HG03095 (cell line): ENCODE data around the gene MINDY3.
"Not testable (repeated sequence)": the region's sequence is repeated elsewhere in the genome, so short reads cannot be mapped to it uniquely, and the experiment has no call there.

Experiments used
- ATAC-seq: cut with Tn5 transposase; IDR thresholded peaks from one replicate; pipeline ENCODE4 v1.9.1; 2021; ENCODE audit warnings: moderate library complexity; ENCODE audit not compliant: unreplicated experiment

The MINDY3 gene

DNA sequence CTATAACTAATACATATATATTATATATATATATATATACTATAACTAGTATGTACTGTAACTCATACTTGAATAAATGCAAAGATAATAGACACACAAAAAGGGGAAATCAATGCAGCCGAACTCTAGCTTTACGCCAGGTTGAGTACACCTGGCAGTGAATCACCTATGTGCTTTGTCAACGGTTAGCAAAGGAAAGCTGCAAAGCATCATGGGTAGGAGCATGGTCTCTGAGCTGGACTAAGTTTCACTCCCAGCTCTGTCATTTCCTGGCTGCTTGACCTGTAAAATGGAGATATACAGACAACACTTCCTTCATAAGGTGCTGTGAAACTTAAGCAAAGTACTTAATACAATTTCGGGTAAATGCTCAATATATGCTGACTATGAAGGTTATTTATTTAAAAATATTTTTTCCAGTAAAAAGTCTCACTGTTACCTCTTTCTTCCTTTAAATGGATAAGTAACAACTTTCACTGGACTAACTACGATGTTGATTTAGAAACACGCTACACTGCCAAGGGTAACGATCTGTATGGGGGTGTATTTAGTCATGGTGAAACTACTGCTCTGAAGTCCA lies 78.8 kb downstream of the MINDY3 start:
- ATAC-seq = no peak

DNA sequence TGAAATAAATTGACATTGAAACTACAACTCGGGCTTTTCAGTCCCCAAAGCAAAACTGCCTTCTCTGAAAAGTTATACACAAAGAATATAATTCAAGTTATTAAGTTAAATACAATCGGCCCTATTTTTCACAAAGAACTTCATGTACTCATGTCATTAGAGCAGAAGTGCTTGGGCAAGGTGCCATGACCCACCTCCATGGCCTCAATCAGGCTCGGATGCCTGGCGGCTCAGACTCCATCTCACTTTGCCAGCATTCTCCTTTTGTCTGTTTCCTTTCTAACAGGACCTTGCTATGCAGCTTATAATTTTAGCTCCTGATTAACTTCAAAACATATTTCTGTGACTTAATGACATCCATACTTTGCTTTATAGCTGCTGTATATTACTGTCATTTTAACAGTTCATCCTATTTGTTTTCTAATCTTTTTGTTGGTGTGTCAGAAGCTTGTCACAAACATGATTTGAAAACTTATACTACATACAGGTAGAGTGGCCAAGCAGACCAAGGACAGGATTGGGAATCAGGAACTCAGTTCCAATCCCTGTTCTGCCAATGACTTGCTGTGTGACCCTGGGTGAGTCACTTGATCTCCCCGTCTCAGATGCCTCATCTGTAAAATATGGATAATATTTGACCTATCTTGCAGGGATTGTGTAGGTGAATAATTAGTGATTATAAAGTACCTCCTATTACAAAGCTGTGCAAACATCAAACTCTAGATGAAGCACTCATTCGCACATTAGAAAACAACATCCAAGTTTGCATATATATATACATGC lies 79.8 kb downstream of the MINDY3 start:
- no peak for ATAC-seq

DNA sequence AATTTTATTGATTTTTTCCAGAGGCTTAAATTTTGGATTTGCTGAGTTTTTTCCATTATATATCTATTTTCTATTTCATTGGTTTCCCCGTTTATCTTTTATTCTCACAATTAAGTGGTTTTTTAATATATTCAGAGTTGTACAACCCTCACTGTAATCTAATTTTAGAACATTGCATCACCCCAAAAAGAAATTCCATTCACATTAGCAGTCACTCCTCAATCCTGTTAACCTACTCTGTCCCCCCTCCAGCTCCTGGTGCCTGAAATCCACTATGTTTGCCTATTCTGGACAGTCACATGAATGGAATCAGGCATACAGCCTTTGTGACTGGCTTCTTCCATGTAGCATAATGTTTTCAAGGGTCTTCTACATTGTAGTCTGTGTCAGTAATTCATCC lies 84.8 kb downstream of the MINDY3 start:
- ATAC-seq = no peak

DNA sequence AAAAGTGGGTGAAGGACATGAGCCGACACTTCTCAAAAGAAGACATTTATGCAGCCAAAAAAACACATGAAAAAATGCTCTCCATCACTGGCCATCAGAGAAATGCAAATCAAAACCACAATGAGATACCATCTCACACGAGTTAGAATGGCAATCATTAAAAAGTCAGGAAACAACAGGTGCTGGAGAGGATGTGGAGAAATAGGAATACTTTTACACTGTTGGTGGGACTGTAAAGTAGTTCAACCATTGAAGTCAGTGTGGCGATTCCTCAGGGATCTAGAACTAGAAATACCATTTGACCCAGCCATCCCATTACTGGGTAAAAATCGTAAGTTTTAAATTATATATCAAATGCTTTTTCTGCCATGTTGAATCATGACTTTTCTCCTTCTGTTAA lies 85.8 kb downstream of the MINDY3 start:
- ATAC-seq = not testable (repeated sequence)

- no peak for ATAC-seq
Observed at GRCh38 chr10:15764892-15765454, 95.3 kb downstream of the MINDY3 start.

- ATAC-seq = no peak
Observed at GRCh38 chr10:15763006-15763405, 97.3 kb downstream of the MINDY3 start.

DNA sequence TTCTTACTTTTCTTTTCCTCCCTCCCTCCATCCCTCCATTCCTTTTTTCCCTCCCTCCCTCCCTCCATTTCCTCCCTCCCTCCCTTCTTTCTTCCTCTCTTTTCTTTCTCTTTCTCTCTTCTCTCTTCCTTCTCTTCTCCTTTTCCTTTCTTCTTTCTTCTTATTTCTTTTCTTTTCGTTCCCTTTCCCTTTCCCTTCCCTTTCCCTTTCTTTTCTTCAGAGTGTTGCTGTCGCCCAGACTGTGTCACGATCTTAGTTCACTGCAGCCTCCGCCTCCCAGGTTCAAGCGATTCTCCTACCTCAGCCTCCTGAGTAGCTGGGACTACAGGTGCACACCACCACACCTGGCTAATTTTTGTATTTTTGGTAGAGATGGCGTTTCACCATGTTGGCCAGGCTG lies 98.1 kb downstream of the MINDY3 start:
- not testable (repeated sequence) for ATAC-seq

DNA sequence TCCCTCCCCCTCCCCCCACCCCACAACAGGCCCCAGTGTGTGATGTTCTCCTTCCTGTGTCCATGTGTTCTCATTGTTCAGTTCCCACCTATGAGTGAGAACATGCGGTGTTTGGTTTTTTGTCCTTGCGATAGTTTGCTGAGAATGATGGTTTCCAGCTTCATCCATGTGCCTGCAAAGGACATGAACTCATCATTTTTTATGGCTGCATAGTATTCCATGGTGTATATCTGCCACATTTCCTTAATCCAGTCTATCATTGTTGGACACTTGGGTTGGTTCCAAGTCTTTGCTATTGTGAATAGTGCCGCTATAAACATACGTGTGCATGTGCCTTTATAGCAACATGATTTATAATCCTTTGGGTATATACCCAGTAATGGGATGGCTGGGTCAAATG lies 99.1 kb downstream of the MINDY3 start:
- not testable (repeated sequence) for ATAC-seq

GRCh38 chr10:15760681-15761080 lies 99.6 kb downstream of the MINDY3 start:
- ATAC-seq = no peak

DNA sequence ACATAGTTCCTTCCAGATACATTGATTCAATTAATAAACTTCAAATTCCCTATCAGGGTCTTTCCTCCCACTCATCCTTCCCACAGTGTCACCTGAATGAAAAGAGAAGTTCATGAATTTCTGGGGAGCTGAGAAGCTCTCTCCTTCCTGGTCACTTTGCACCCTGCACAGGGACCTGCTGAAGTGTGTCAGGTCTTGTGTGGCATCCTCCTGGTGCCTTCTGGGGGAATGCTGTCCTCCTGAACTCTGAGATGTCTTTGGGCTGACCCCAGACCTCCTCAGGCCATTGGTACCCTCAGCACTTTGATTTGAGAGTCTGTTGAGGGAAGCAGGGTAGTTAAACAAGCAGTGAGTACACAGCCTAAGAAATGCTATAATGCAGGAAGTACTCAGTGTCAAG lies 101.0 kb downstream of the MINDY3 start:
- ATAC-seq = no peak

- ATAC-seq = no peak
Observed at GRCh38 chr10:15758618-15759017, 101.7 kb downstream of the MINDY3 start.

DNA sequence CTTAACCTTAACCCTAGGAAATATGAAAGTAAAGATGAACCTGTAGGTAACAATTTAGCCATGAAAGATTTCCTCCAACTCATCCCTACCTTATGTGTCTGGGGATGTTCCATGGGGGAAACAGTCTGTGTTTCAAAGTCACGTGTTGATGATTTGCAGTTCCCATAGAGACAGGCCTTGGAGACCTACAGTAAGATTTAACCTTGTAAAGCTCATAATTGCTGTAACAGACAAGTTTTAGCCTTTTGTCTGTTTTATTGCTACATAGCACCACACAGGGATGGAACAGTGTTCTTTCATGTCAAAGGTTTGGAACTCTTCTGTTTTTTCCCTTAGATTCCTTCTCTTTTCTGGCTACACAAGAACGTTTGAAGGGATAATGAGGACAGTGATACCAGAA lies 105.4 kb downstream of the MINDY3 start:
- no peak for ATAC-seq

GRCh38 chr10:15751046-15751445 lies 109.3 kb downstream of the MINDY3 start:
- no peak for ATAC-seq

- ATAC-seq = no peak
Observed at GRCh38 chr10:15748126-15748525, 112.2 kb downstream of the MINDY3 start.

DNA sequence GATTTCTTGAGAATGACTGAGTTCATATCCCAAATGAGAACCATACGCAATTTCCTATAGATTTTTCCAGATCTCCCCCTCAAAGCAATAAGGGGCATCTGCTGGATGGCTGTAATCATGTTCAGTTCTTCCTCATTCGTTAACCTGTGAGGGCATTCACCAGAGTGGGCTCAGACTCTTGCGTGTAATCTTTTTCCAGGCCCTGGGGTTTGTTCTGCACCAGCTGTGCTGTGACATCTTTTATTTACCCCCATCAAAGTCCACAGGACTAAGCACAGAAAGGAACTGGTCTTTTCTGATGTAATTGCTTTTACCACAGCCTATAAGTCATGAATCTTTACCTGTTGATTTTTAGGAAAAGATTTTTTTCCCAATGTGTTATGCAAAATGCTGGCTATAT lies 112.7 kb downstream of the MINDY3 start:
- ATAC-seq = no peak

DNA sequence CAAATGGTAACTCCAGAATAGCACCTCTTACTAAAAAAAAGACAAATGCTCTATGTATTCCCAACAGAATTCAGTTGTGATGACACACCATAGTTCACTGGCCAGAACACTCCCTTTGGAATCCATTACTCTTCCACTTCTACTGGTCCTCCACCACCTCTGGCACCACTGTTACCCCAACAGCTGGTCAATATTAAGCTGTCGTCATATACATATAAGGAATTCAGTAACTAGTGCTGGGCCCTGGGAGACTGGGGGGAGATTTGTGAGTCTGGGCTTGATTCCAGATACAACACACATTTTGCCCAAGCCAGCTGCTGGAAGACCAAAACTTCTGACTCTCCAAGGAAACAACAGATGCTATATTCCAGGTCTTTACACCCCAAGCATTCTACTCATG lies 114.6 kb downstream of the MINDY3 start:
- ATAC-seq = no peak

- peak; percentile 73 for ATAC-seq
Observed at GRCh38 chr10:15744217-15744865, 116.0 kb downstream of the MINDY3 start.

GRCh38 chr10:15743443-15743842 lies 116.9 kb downstream of the MINDY3 start:
- no peak for ATAC-seq

DNA sequence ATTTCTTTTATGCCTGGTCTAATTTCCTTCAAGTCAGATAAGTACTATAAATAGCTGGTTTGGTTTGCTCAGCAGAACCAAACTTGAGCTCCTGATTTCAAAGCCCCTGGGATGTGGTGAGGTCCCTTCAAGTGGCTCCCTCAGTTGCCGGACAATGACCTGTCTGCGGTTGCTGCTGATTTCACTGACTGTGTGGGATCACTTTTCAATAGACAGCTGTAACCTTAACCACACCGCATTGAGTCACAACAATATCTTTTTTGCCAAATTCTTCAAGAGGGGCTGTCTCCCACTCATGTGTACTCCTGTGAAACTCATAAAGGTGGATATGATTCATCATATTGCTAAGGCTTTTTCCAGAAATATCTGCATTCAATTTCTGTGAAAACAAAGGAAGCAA lies 117.5 kb downstream of the MINDY3 start:
- no peak for ATAC-seq

DNA sequence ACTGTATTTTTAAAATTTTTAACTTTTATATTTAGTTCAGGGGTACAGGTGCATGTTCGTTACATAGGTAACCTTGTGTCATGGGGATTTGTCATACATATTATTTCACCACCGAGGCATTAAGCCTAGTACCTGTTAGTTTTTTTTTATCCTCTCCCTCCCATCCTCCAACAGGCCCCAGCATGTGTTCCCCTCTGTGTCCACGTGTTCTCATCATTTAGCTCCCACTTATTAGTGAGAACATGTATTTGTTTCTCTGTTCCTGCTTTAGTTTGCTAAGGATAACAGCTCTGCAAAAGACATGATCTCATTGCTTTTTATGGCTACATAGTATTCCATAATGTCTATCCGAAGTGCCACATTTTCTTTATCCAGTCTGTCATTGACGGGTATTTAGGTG lies 118.2 kb downstream of the MINDY3 start:
- ATAC-seq = no peak

DNA sequence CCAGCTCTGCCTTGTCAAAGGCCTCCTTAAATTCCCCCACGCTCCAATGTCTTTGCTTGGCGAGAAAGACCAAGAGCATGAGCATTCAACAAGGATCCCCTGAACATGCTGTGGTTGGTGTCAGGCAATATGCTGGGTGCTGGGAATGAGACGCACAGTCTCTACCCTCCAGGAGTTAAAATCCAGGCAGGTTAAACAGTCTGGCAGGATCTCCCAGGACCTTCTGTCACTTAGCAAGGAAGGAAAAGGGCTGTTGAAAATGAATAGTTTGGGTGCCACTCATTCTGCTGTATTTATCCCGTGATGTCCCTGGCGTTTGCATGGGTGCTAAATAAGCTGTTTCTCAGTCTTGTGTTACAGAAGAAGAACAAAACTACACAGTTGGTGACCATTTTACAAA lies 118.7 kb downstream of the MINDY3 start:
- no peak for ATAC-seq

- ATAC-seq = no peak
Observed at GRCh38 chr10:15740261-15740660, 120.0 kb downstream of the MINDY3 start.
